Measurements from ENCODE around the gene RBPJL. TPM values are rescaled to one million over a fixed set of nuclear protein-coding genes. Genes with fewer than 3 reads are reported as not detected.

Gene RBPJL
- total RNA-seq, 4 donors from 2014 or later, result not detected

GRCh38 chr20:45313065-45313695 is 6.5 kb downstream of the RBPJL start:
- H3K4me1 ChIP-seq, result no peaks in the 10 kb centered on the region
- H3K27ac ChIP-seq, result no peak overlapping the region
- peaks cover 0 to 7% of the 10 kb centered on the region in 2 donors for H3K27me3 ChIP-seq
- H3K9me3 ChIP-seq, result no peaks in the 10 kb centered on the region
- DNase-seq, result no peak
- H3K36me3 ChIP-seq, result no peaks in the 10 kb centered on the region
- intact Hi-C loops (cut with DNase I; ENCODE audit: low total_unique reads), result loop anchor here (10.0 kb wide), 1 partner anchor 452 kb away; no protein-coding TSS in a partner anchor
- TF ChIP-seq POLR2A (IDR thresholded peaks at IDR 0.05) (no peak), CTCF (IDR thresholded peaks at IDR 0.05) (no peak)
- no peak overlapping the region for H3K4me3 ChIP-seq

GRCh38 chr20:45313943-45314342 is 7.3 kb downstream of the RBPJL start:
- no peak for DNase-seq
- no peaks in the 10 kb centered on the region for H3K4me1 ChIP-seq
- H3K9me3 ChIP-seq, result no peaks in the 10 kb centered on the region
- TF ChIP-seq CTCF (IDR thresholded peaks at IDR 0.05), result no peak
- no peak for TF ChIP-seq POLR2A (IDR thresholded peaks at IDR 0.05)
- H3K4me3 ChIP-seq, result no peak overlapping the region
- no peak overlapping the region for H3K27ac ChIP-seq
- no peaks in the 10 kb centered on the region for H3K36me3 ChIP-seq
- intact Hi-C loops (cut with DNase I; ENCODE audit: low total_unique reads), result loop anchor here (10.0 kb wide), 1 partner anchor 451 kb away; no protein-coding TSS in a partner anchor
- H3K27me3 ChIP-seq, result peaks cover 0 to 7% of the 10 kb centered on the region in 2 donors

- Histone ChIP-seq H3K36me3 (no peaks in the 10 kb centered on the region), H3K4me3 (no peak overlapping the region), H3K27me3 (peaks cover 0 to 7% of the 10 kb centered on the region in 2 donors), H3K4me1 (no peaks in the 10 kb centered on the region), H3K27ac (no peak overlapping the region), H3K9me3 (no peaks in the 10 kb centered on the region)
- TF ChIP-seq CTCF (IDR thresholded peaks at IDR 0.05) (no peak), POLR2A (IDR thresholded peaks at IDR 0.05) (no peak)
- intact Hi-C loops (cut with DNase I; ENCODE audit: low total_unique reads), result loop anchor here (2.0 to 10.0 kb wide), 2 partner anchors 121 to 449 kb away; no protein-coding TSS in a partner anchor
- DNase-seq, result no peak
Measured at GRCh38 chr20:45315672-45316071, 9.0 kb downstream of the RBPJL start.

GRCh38 chr20:45316150-45317080 is 9.8 kb downstream of the RBPJL start:
- intact Hi-C loops (cut with DNase I; ENCODE audit: low total_unique reads), result loop anchor here (2.0 to 10.0 kb wide), 2 partner anchors 120 to 448 kb away; no protein-coding TSS in a partner anchor
- Histone ChIP-seq H3K4me1 (no peaks in the 10 kb centered on the region), H3K9me3 (no peaks in the 10 kb centered on the region), H3K36me3 (no peaks in the 10 kb centered on the region), H3K4me3 (no peak overlapping the region), H3K27me3 (peaks cover 0 to 7% of the 10 kb centered on the region in 2 donors), H3K27ac (no peak overlapping the region)
- TF ChIP-seq POLR2A (IDR thresholded peaks at IDR 0.05), result no peak
- no peak for TF ChIP-seq CTCF (IDR thresholded peaks at IDR 0.05)
- DNase-seq, result no peak

Measured in uterus (tissue), 4 donors.